Muscle layer of colon (tissue), 2 donors: ENCODE results near the gene OCA2.
A peak's percentile ranks its signal among the peaks of the same experiment; 100 is the strongest.

Experiments
- H3K27ac ChIP-seq: one replicate; pipeline ENCODE4 v1.7.0; 2013; ENCODE audit warnings: low read depth, mild to moderate bottlenecking, low read length, moderate library complexity
- H3K27me3 ChIP-seq, 2 donors: one replicate each; pipeline ENCODE4 v1.7.0; 2013; ENCODE audit warnings: low read length in 2 of 2, mild to moderate bottlenecking in 2 of 2; ENCODE audit not compliant: insufficient read depth in 2 of 2, control insufficient read depth in 1 of 2
- H3K36me3 ChIP-seq: one replicate; pipeline ENCODE4 v1.7.0; 2013; ENCODE audit warnings: mild to moderate bottlenecking, low read length; ENCODE audit not compliant: insufficient read depth
- H3K4me1 ChIP-seq: one replicate; pipeline ENCODE4 v1.7.0; 2013; ENCODE audit warnings: mild to moderate bottlenecking, low read length; ENCODE audit not compliant: insufficient read depth
- H3K4me3 ChIP-seq, 2 donors: one replicate each; pipeline ENCODE4 v1.7.0; 2013; ENCODE audit warnings: low read length in 2 of 2, low read depth in 1 of 2, mild to moderate bottlenecking in 1 of 2, moderate library complexity in 1 of 2
- H3K9ac ChIP-seq: one replicate; pipeline ENCODE4 v1.7.0; 2013; ENCODE audit warnings: low read length
- H3K9me3 ChIP-seq: one replicate; pipeline ENCODE4 v1.7.0; 2013; ENCODE audit warnings: mild to moderate bottlenecking, low read length
- donor health status: abdominal sarcoma.
- donor health status: Adenocarcinoma of cecum.

The OCA2 gene

DNA sequence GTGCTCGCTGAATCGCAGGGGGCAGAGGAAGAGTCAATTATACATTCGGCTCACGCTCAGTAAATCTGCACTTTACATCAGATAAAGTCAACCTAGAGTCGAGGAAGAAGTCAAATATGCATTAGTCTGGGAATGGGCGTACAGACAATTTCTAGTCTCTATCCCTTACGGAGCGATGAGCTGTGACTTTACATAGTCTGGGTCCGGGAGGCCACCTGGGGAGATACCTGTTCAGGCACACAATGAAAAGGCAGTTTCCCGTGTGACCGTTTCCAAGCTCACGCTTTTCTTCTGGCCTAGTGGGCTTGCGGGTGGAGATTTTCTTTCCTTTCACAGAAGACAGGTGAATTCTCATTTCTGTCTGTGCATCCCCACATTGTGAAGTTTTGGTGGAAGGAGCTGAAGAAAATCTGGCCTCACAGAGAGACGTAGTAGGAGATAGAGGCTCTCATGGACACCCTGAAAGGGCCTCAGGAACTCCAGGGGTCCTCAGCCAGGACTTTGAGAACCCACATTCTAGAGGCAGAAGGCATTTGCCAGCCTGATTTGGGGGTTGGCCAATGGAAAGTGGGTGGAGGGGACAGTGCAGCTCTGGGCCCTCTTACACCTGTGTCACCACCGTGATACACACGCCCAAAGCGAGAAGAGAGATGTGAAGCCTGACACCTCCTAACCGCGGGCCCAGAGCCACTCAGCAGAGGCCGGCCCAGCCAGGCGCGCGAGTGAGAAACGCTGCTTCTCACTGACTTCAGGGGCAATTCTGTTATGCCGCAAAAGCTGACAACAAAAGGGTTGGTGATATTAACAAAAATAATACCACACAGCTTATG, 10.7 kb upstream of the OCA2 start:
- H3K27me3 ChIP-seq = peaks cover 12 to 26% of the 10 kb centered on the region in 2 donors
- H3K4me3 ChIP-seq = no peak overlapping the region
- H3K9ac ChIP-seq = no peak overlapping the region
- H3K27ac ChIP-seq = no peak overlapping the region
- peaks cover 20% of the 10 kb centered on the region for H3K36me3 ChIP-seq
- no peaks in the 10 kb centered on the region for H3K9me3 ChIP-seq
- H3K4me1 ChIP-seq = no peaks in the 10 kb centered on the region

DNA sequence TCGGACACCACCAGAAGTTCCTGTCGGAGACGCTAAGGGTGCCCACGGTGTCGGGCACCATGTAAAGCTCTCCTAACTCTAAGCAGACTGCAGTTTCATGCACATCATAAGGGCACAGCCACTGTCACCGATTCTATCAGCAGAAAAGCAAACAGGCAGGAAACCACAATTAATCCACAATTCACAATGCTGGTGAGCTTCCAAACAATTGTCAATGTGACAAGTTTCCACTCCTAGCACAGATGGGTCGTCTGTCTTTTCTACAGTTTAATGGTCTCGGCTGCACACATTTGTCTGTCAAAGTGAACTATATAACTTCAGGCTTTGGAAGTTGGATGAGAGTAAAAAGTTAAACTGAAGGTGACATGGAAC, 8.8 kb upstream of the OCA2 start:
- Histone ChIP-seq H3K9me3 (no peaks in the 10 kb centered on the region), H3K27me3 (peaks cover 19 to 34% of the 10 kb centered on the region in 2 donors), H3K36me3 (peaks cover 3% of the 10 kb centered on the region), H3K9ac (no peak overlapping the region), H3K4me1 (no peaks in the 10 kb centered on the region), H3K27ac (no peak overlapping the region), H3K4me3 (no peak overlapping the region)

DNA sequence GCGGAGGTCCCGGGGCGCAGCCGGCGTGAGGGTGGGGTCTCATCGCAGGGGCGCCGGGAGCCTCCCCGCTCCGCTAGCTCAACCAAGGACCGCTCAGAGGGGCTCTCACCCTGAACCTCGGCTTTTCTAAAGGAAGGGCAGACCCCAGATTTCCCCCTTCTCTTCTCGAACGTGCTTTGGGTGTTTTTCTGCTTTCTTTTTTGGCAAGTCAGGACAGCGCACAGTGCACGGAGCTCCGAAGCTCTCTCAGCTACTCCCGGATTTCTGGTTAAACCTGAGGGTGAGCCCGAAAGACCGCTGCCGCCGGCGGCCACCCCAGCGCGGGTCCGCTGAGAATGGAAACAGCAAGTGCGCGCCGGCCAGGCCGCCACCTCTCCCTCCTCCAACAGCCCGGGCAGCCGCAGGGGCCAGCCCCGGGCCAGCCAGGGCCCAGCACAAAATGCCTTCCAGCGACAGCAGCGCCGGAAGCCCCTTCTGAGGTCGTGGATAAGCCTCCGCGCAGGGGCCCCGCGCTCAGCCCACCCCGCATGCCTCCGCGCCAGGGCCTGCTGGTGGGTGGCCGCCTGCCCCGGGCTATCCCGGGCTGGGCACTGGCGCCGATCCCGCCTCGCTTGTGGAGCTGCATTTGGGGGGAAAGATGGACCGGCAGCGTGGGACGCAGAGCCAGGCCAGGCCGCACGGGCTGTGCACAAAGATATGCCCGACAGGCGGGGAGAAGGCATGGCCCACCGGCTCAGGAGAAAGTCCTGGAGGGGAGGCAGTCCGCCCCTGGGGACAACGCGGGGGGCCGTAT, 8.2 kb upstream of the OCA2 start:
- no peaks in the 10 kb centered on the region for H3K4me1 ChIP-seq
- H3K9me3 ChIP-seq = no peaks in the 10 kb centered on the region
- H3K36me3 ChIP-seq = no peaks in the 10 kb centered on the region
- H3K27me3 ChIP-seq = peaks cover 19 to 34% of the 10 kb centered on the region in 2 donors
- no peak overlapping the region for H3K9ac ChIP-seq
- H3K4me3 ChIP-seq = peak overlapping the region; percentile 54 to 58
- no peak overlapping the region for H3K27ac ChIP-seq

DNA sequence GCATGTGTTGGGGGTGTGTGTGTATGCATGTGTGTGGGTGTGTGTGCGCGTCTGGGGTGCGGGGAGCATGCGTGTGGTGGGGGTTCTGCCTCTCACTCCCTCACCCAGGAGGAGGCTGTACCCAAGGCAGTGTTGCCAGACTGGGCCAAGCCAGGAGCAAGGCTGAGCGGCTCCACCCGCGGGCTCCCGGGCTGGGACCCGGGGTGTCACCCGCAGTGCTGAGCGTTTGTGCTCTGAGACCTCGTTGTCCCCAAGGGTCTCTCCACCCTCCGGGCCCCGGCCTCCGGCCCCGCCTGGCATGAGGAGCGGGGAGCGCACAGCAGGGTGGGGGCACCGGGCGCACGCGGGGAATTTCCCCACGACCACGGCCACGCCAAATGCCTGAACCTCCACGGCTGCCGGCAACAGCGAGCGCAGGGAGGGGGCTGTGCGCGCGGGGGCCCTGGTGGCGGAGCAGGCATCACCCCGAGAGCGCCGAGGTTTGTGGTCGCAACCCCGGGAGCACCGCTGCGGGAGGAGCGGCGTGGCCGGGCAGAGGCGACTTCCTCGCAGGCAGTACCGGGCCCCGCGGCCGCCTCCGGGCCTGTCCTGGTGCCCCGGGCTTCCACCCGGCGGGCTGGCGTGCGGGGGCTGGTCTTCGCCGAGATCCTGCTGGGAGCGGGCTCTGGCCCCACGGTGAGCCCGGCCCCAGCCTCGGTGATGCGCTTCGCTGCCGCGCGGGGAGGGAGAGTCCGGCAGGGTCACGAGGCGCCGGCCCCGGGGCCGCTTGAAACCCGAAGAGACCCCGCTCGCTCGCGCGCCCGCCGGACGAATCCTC, 7.4 kb upstream of the OCA2 start:
- Histone ChIP-seq H3K9me3 (no peaks in the 10 kb centered on the region), H3K9ac (no peak overlapping the region), H3K27ac (no peak overlapping the region), H3K4me1 (no peaks in the 10 kb centered on the region), H3K36me3 (no peaks in the 10 kb centered on the region), H3K4me3 (peak overlapping the region; percentile 54 to 58), H3K27me3 (peaks cover 19 to 41% of the 10 kb centered on the region in 2 donors)

GRCh38 chr15:28105793-28106192, 6.7 kb upstream of the OCA2 start:
- Histone ChIP-seq H3K4me1 (no peaks in the 10 kb centered on the region), H3K36me3 (no peaks in the 10 kb centered on the region), H3K9ac (no peak overlapping the region), H3K27ac (no peak overlapping the region), H3K9me3 (no peaks in the 10 kb centered on the region), H3K27me3 (peaks cover 19 to 45% of the 10 kb centered on the region in 2 donors), H3K4me3 (no peak overlapping the region)

GRCh38 chr15:28105224-28105791, 6.2 kb upstream of the OCA2 start:
- Histone ChIP-seq H3K36me3 (no peaks in the 10 kb centered on the region), H3K27me3 (peaks cover 23 to 50% of the 10 kb centered on the region in 2 donors), H3K9ac (no peak overlapping the region), H3K27ac (no peak overlapping the region), H3K9me3 (no peaks in the 10 kb centered on the region), H3K4me3 (no peak overlapping the region), H3K4me1 (no peaks in the 10 kb centered on the region)

GRCh38 chr15:28104326-28104725, 5.2 kb upstream of the OCA2 start:
- H3K27ac ChIP-seq = no peak overlapping the region

GRCh38 chr15:28103831-28104230, 4.7 kb upstream of the OCA2 start:
- H3K4me3 ChIP-seq = no peak overlapping the region
- H3K4me1 ChIP-seq = no peaks in the 10 kb centered on the region
- H3K9ac ChIP-seq = no peak overlapping the region
- H3K27ac ChIP-seq = no peak overlapping the region
- H3K27me3 ChIP-seq = peaks cover 32 to 65% of the 10 kb centered on the region in 2 donors
- H3K9me3 ChIP-seq = no peaks in the 10 kb centered on the region
- no peaks in the 10 kb centered on the region for H3K36me3 ChIP-seq

More at GRCh38 chr15:28104326-28104725, 5.2 kb upstream of the OCA2 start:
- no peaks in the 10 kb centered on the region for H3K36me3 ChIP-seq
- no peaks in the 10 kb centered on the region for H3K4me1 ChIP-seq
- H3K4me3 ChIP-seq = no peak overlapping the region
- no peaks in the 10 kb centered on the region for H3K9me3 ChIP-seq
- H3K27me3 ChIP-seq = peaks cover 32 to 60% of the 10 kb centered on the region in 2 donors
- H3K9ac ChIP-seq = no peak overlapping the region

DNA sequence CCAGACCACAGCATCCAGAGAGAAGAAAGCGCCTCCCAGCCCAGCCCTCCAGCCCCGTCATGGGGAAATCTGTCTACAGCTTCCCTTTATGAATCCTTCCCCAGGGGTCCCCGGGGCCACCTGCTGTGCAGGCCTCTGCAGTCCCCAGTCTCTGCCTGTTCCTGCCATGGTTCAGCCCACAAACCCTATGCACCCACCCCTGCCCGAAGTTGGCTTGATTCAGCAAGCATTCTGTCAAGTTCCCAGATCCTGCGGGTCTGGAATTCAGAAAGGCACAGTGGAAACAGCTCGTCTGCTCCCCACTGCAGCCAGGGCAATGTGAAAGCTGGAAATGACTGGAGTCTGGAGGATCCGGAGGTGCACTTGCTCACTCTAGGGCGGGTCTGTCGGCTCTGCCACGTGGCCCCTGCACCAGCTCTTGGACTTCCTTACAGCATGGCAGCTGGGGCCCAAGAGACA, 2.9 kb upstream of the OCA2 start:
- Histone ChIP-seq H3K4me1 (peaks cover 3% of the 10 kb centered on the region), H3K4me3 (no peak overlapping the region), H3K9ac (no peak overlapping the region), H3K36me3 (no peaks in the 10 kb centered on the region), H3K27ac (no peak overlapping the region), H3K9me3 (no peaks in the 10 kb centered on the region), H3K27me3 (peaks cover 36 to 75% of the 10 kb centered on the region in 2 donors)

GRCh38 chr15:28101201-28101600, 2.1 kb upstream of the OCA2 start:
- H3K27me3 ChIP-seq = peaks cover 44 to 75% of the 10 kb centered on the region in 2 donors
- no peak overlapping the region for H3K9ac ChIP-seq
- H3K27ac ChIP-seq = no peak overlapping the region
- no peak overlapping the region for H3K4me3 ChIP-seq
- no peaks in the 10 kb centered on the region for H3K9me3 ChIP-seq
- no peaks in the 10 kb centered on the region for H3K36me3 ChIP-seq
- H3K4me1 ChIP-seq = peaks cover 5% of the 10 kb centered on the region
